Fibroblast of lung (primary cell): ENCODE results near the gene POLR2A.

Experiments
- CTCF ChIP-seq, 2 donors: IDR thresholded peaks in 1 of 2; conservative IDR thresholded peaks in 1 of 2; 1 replicate in 1 of 2; 2 replicates in 1 of 2; pipeline ENCODE4 v1.5.1; 2011 to 2012; ENCODE audit warnings: low read length in 2 of 2, control low read depth in 1 of 2, inconsistent platforms in 1 of 2, low read depth in 1 of 2, mild to moderate bottlenecking in 1 of 2
- EZH2 ChIP-seq: IDR thresholded peaks from 2 replicates; pipeline ENCODE4 v1.5.1; 2012; ENCODE audit warnings: low read length, control low read depth, mild to moderate bottlenecking; ENCODE audit errors: missing control alignments

GRCh38 chr17:7463372-7463846 lies 20.8 kb upstream of the POLR2A start:
- TF ChIP-seq CTCF (conservative IDR thresholded peaks at IDR 0.05 in 1 of 2, IDR thresholded peaks at IDR 0.05 in 1 of 2; ENCODE audit: low read depth in 1 of 2, low read length in 2 of 2) (no peak), EZH2 (no peak)
